H1 (cell line): ENCODE data around the gene CPM. TPM values are rescaled to one million over a fixed set of nuclear protein-coding genes. Genes with fewer than 3 reads are reported as not detected.

Experiments used
- CTCF ChIA-PET: fragments of 300-600 bp; sonication (Branson Sonifier 250); formaldehyde crosslinking; loops from one replicate; lab custom pipeline; 2021; ENCODE audit not compliant: partially characterized antibody; lab: Charles Lee
- POLR2A ChIA-PET: fragments of 300-600 bp; sonication (Branson Sonifier 250); formaldehyde crosslinking; loops from one replicate; lab custom pipeline; 2021; ENCODE audit warnings: inconsistent platforms; ENCODE audit not compliant: partially characterized antibody; lab: Charles Lee
- DNase-seq, 2 experiments: peaks; one replicate each; pipeline versions ENCODE4 v3.0.0 to v3.0.0-alpha.2; 2010 to 2022; ENCODE audit warnings: low spot score in 2 of 2, low read depth in 1 of 2, mixed read lengths in 1 of 2
- FAIRE-seq: peaks from 2 replicates; lab custom pipeline; 2011; peaks lifted over from hg19 to GRCh38; lab: Jason Lieb, UNC
- H2AFZ ChIP-seq: 2 replicates; pipeline ENCODE4 v1.8.1; 2012; ENCODE audit warnings: low read length, inconsistent platforms
- H2AK5ac ChIP-seq: 2 replicates; pipeline ENCODE4 v1.6.1; 2013; ENCODE audit warnings: low read depth, low read length
- H2BK120ac ChIP-seq: replicated peaks from 2 replicates; pipeline ENCODE3; 2013; ENCODE audit warnings: low read depth, low read length, inconsistent platforms
- H2BK12ac ChIP-seq: 2 replicates; pipeline ENCODE4 v1.6.1; 2013; ENCODE audit warnings: low read depth, low read length
- H2BK15ac ChIP-seq: 2 replicates; pipeline ENCODE4 v1.6.1; 2013; ENCODE audit warnings: low read length
- H2BK20ac ChIP-seq: 2 replicates; pipeline ENCODE4 v1.6.1; 2013; ENCODE audit warnings: low read length
- H2BK5ac ChIP-seq: 2 replicates; pipeline ENCODE4 v1.6.1; 2013; ENCODE audit warnings: low read depth, low read length
- H3K14ac ChIP-seq: 2 replicates; pipeline ENCODE4 v1.6.1; 2013; ENCODE audit warnings: inconsistent platforms; ENCODE audit not compliant: insufficient read length
- H3K18ac ChIP-seq: 2 replicates; pipeline ENCODE4 v1.6.1; 2013; ENCODE audit warnings: low read length; ENCODE audit errors: extremely low read depth
- H3K23ac ChIP-seq: 2 replicates; pipeline ENCODE4 v1.6.1; 2013; ENCODE audit warnings: inconsistent platforms; ENCODE audit not compliant: insufficient read length
- H3K23me2 ChIP-seq: 2 replicates; pipeline ENCODE4 v1.6.1; 2013; ENCODE audit warnings: low read depth, low read length
- H3K27ac ChIP-seq: 2 replicates; pipeline ENCODE4 v1.6.1; 2011; ENCODE audit warnings: low read depth, low read length, inconsistent platforms
- H3K27me3 ChIP-seq, 4 experiments: replicated peaks in 1 of 4; 1 replicate in 1 of 4; 2 replicates in 3 of 4; pipeline versions ENCODE4 v1.6.1 to v1.8.1; 2011 to 2013; ENCODE audit warnings: low read length in 3 of 4, mild to moderate bottlenecking in 3 of 4, inconsistent platforms in 2 of 4, mixed read lengths in 2 of 4, moderate library complexity in 1 of 4; ENCODE audit not compliant: control insufficient read depth in 3 of 4, insufficient read depth in 3 of 4; ENCODE audit errors: extremely low read depth in 1 of 4
- H3K36me3 ChIP-seq, 4 experiments: 2 replicates each; pipeline versions ENCODE4 v1.6.1 to v1.8.1; 2011 to 2013; ENCODE audit warnings: mild to moderate bottlenecking in 4 of 4, low read length in 3 of 4, moderate library complexity in 2 of 4, control low read depth in 1 of 4, inconsistent platforms in 1 of 4; ENCODE audit not compliant: insufficient read depth in 4 of 4, control insufficient read depth in 2 of 4
- H3K4ac ChIP-seq: replicated peaks from 2 replicates; pipeline ENCODE3; 2013; ENCODE audit warnings: low read length, low read depth, mixed read lengths, inconsistent platforms; ENCODE audit not compliant: insufficient read length
- H3K4me1 ChIP-seq, 4 experiments: replicated peaks in 1 of 4; 1 replicate in 1 of 4; 2 replicates in 3 of 4; pipeline versions ENCODE4 v1.6.1 to v1.8.1; 2011 to 2013; ENCODE audit warnings: low read length in 3 of 4, inconsistent platforms in 2 of 4, mixed read lengths in 1 of 4; ENCODE audit not compliant: insufficient read depth in 4 of 4, control insufficient read depth in 3 of 4
- H3K4me2 ChIP-seq, 2 experiments: 2 replicates each; pipeline versions ENCODE4 v1.6.1 to v1.8.1; 2011 to 2013; ENCODE audit warnings: low read depth in 2 of 2, low read length in 2 of 2, control low read depth in 1 of 2, inconsistent platforms in 1 of 2, mild to moderate bottlenecking in 1 of 2; ENCODE audit not compliant: insufficient read depth in 1 of 2
- H3K4me3 ChIP-seq, 4 experiments: fragments of 200-600, 300-600 bp in 1 of 4; sonication (generic), shearing (Covaris generic), sonication (Bioruptor Twin) in 1 of 4; 2 replicates each; pipeline versions ENCODE4 v1.5.1 to v1.8.1; 2011 to 2016; ENCODE audit warnings: low read length in 4 of 4, low read depth in 3 of 4, control low read depth in 2 of 4, inconsistent platforms in 2 of 4, mild to moderate bottlenecking in 2 of 4, mixed read lengths in 1 of 4, moderate library complexity in 1 of 4; ENCODE audit not compliant: insufficient read depth in 2 of 4; ENCODE audit errors: extremely low read depth in 1 of 4
- H3K56ac ChIP-seq: replicated peaks from 2 replicates; pipeline ENCODE3; 2013; ENCODE audit warnings: low read depth, mild to moderate bottlenecking, mixed read lengths, low read length, inconsistent platforms; ENCODE audit not compliant: insufficient read length
- H3K79me1 ChIP-seq: 2 replicates; pipeline ENCODE4 v1.6.1; 2013; ENCODE audit warnings: low read depth, low read length, control low read depth
- H3K79me2 ChIP-seq, 2 experiments: 2 replicates each; pipeline versions ENCODE4 v1.6.1 to v1.8.1; 2012 to 2013; ENCODE audit warnings: low read length in 2 of 2, mild to moderate bottlenecking in 2 of 2, inconsistent platforms in 1 of 2; ENCODE audit not compliant: insufficient read depth in 2 of 2, control insufficient read depth in 1 of 2
- H3K9ac ChIP-seq, 4 experiments: replicated peaks in 1 of 4; 1 replicate in 1 of 4; 2 replicates in 3 of 4; pipeline versions ENCODE4 v1.6.1 to v1.8.1; 2011 to 2013; ENCODE audit warnings: low read depth in 3 of 4, low read length in 3 of 4, control low read depth in 2 of 4, mild to moderate bottlenecking in 2 of 4, moderate library complexity in 2 of 4, inconsistent platforms in 1 of 4; ENCODE audit errors: extremely low read depth in 1 of 4
- H3K9me3 ChIP-seq, 2 experiments: 2 replicates each; pipeline versions ENCODE4 v1.6.1 to v1.8.1; 2012 to 2013; ENCODE audit warnings: mild to moderate bottlenecking in 2 of 2, moderate library complexity in 2 of 2, control low read depth in 1 of 2, inconsistent platforms in 1 of 2, low read depth in 1 of 2, low read length in 1 of 2, mixed read lengths in 1 of 2; ENCODE audit not compliant: insufficient read depth in 2 of 2
- H4K20me1 ChIP-seq, 2 experiments: replicated peaks in 1 of 2; 2 replicates each; pipeline versions ENCODE3 to v1.8.1; 2011 to 2013; ENCODE audit warnings: inconsistent platforms in 2 of 2, low read length in 2 of 2, mild to moderate bottlenecking in 1 of 2; ENCODE audit not compliant: insufficient read depth in 2 of 2, control insufficient read depth in 1 of 2
- H4K5ac ChIP-seq: 2 replicates; pipeline ENCODE4 v1.6.1; 2013; ENCODE audit warnings: low read length, low read depth, mixed read lengths, inconsistent platforms; ENCODE audit not compliant: insufficient read length
- H4K8ac ChIP-seq: 2 replicates; pipeline ENCODE4 v1.8.0; 2013; ENCODE audit warnings: mild to moderate bottlenecking, moderate library complexity, low read length, inconsistent platforms; ENCODE audit not compliant: insufficient read depth; ENCODE audit errors: extremely low read depth
- H4K91ac ChIP-seq: replicated peaks from 2 replicates; pipeline ENCODE3; 2013; ENCODE audit warnings: low read length, mixed read lengths, inconsistent platforms; ENCODE audit not compliant: insufficient read length
- BACH1 ChIP-seq: IDR thresholded peaks from 2 replicates; pipeline ENCODE4 v1.6.1; 2012; ENCODE audit warnings: low read length, improper control_type of control experiment
- CHD1 ChIP-seq: IDR thresholded peaks from 2 replicates; pipeline ENCODE4 v1.6.1; 2012; ENCODE audit warnings: low read depth, low read length, improper control_type of control experiment
- KDM4A ChIP-seq: IDR thresholded peaks from one replicate; pipeline ENCODE4 v1.7.1; 2012; ENCODE audit warnings: low read depth, mild to moderate bottlenecking, moderate library complexity, low read length, inconsistent platforms; ENCODE audit not compliant: severe bottlenecking
- NRF1 ChIP-seq: IDR thresholded peaks from 2 replicates; pipeline ENCODE4 v1.6.1; 2011; ENCODE audit warnings: mild to moderate bottlenecking, low read depth, low read length, improper control_type of control experiment
- PHF8 ChIP-seq: fragments of 200-600 bp; sonication (generic); conservative IDR thresholded peaks from 2 replicates; pipeline ENCODE4 v1.7.1; 2012; ENCODE audit warnings: low read depth, mild to moderate bottlenecking, inconsistent platforms, low read length, moderate library complexity
- RBBP5 ChIP-seq: IDR thresholded peaks from 2 replicates; pipeline ENCODE4 v1.7.1; 2012; ENCODE audit warnings: low read depth, mild to moderate bottlenecking, inconsistent platforms, low read length, moderate library complexity, borderline replicate concordance
- RXRA ChIP-seq: IDR thresholded peaks from 2 replicates; pipeline ENCODE4 v1.6.1; 2011; ENCODE audit warnings: low read depth, mild to moderate bottlenecking, low read length, moderate library complexity; ENCODE audit not compliant: insufficient read depth
- SIX5 ChIP-seq: IDR thresholded peaks from 2 replicates; pipeline ENCODE4 v1.6.1; 2011; ENCODE audit warnings: mild to moderate bottlenecking, low read depth, low read length
- SP2 ChIP-seq: IDR thresholded peaks from 2 replicates; pipeline ENCODE4 v1.6.1; 2012; ENCODE audit warnings: mild to moderate bottlenecking, low read length, inconsistent platforms
- TAF1 ChIP-seq: IDR thresholded peaks from 2 replicates; pipeline ENCODE4 v1.6.1; 2011; ENCODE audit warnings: mild to moderate bottlenecking, low read depth, low read length
- YY1 ChIP-seq: IDR thresholded peaks from 2 replicates; pipeline ENCODE4 v1.6.1; 2011; ENCODE audit warnings: low read depth, mild to moderate bottlenecking, low read length
- WGBS, 2 experiments: shearing (Covaris generic) in 1 of 2; methylation state at CpG; one replicate each; pipeline versions ENCODE4 v1.1.6 to v1.1.7; 2013 to 2015; ENCODE audit warnings: low lambda C conversion rate in 2 of 2, mixed read lengths in 2 of 2, inconsistent platforms in 1 of 2, low coverage in 1 of 2, missing lambda C conversion rate in 1 of 2; ENCODE audit not compliant: insufficient replicate concordance in 2 of 2, insufficient coverage in 1 of 2, insufficient read length in 1 of 2; ENCODE audit errors: extremely low coverage in 1 of 2, missing lambda C conversion rate in 1 of 2; 5-methylcytosine and 5-hydroxymethylcytosine counted together
- polyA plus RNA-seq, 7 experiments: library from polyadenylated mRNA; depleted of rRNA in 3 of 7; stranded (reverse) in 5 of 7; unstranded in 2 of 7; fragments of >200 nt in 5 of 7; fragments of 200-250 nt in 2 of 7; gene quantifications; 1 replicate in 5 of 7; 2 replicates in 1 of 7; 4 replicates in 1 of 7; pipeline versions ENCODE4 v1.2.1 to v1.2.3, GENCODE V29; 2011 to 2013; ENCODE audit warnings: missing spikeins in 2 of 7, mixed read lengths in 2 of 7
- total RNA-seq: library from RNA; stranded (reverse); fragmentation: NEBNext Ultra II Directional; extraction: Animal tissue kit (Norgen Biotek cat#: 25700); gene quantifications from 2 replicates; pipeline ENCODE4 v1.2.1, GENCODE V29; 2021
- TF ChIP-seq, protein P1 (sequence below), 3 experiments: IDR thresholded peaks; 1 replicate in 2 of 3; 2 replicates in 1 of 3; pipeline versions ENCODE4 v1.5.1 to v1.6.1; 2011; ENCODE audit warnings: low read length in 3 of 3, mild to moderate bottlenecking in 3 of 3, inconsistent platforms in 2 of 3, low read depth in 1 of 3, moderate library complexity in 1 of 3; ENCODE audit not compliant: insufficient read depth in 1 of 3; ENCODE audit errors: control extremely low read depth in 1 of 3

Gene CPM
- total and polyA plus RNA-seq, 2 of the 8 experiments (the other 6 are each of a cell fraction or from before 2014, with no cell fraction given): 0.33 to 3.1 TPM

DNA sequence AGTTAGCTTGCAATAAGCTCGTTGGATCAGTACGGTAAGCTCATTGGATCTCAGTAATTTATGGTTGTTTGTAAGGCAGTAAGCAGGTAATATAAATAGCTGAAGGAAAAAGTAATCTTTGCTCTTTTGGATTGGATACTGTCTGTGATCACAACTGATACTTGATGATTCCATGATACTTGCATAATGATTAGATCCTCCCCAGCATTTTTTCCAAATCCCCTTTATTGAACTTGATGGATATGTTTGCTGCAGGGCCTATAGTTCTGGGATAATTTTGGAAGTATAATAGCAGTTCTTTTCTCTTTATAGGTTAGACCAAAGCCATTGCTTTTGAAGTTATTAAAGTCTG, 119.8 kb downstream of the CPM start:
- Histone ChIP-seq H2BK20ac (no peak overlapping the region), H3K9me3 (no peaks in the 10 kb centered on the region), H3K4me3 (no peak overlapping the region), H3K4ac (no peak overlapping the region), H2BK15ac (no peak overlapping the region), H2BK120ac (no peak overlapping the region), H3K27me3 (no peaks in the 10 kb centered on the region), H3K79me2 (peaks cover 4 to 84% of the 10 kb centered on the region in 2 experiments), H3K18ac (no peak overlapping the region), H3K23ac (no peak overlapping the region), H2BK12ac (no peak overlapping the region), H3K4me2 (no peak overlapping the region), H2AFZ (no peak overlapping the region), H3K23me2 (peaks cover 2% of the 10 kb centered on the region), H3K4me1 (no peaks in the 10 kb centered on the region), H3K56ac (no peak overlapping the region), H3K14ac (no peak overlapping the region), H4K91ac (no peak overlapping the region), H3K9ac (no peak overlapping the region), H3K79me1 (no peaks in the 10 kb centered on the region; the same call in 1 of the 2 replicates), H3K27ac (no peak overlapping the region), H4K8ac (no peak overlapping the region), H4K5ac (no peak overlapping the region), H2BK5ac (no peak overlapping the region), H2AK5ac (no peak overlapping the region), H3K36me3 (peaks cover 12 to 79% (median 44%) of the 10 kb centered on the region in 4 experiments), H4K20me1 (peaks cover 1 to 7% of the 10 kb centered on the region in 2 experiments)
- DNase-seq (no peak), FAIRE-seq (no peak)
- CTCF ChIA-PET: interaction anchor here (1.2 to 3.7 kb wide), 3 partner anchors 18 to 32 kb away, joined by 3 to 29 read pairs (median 5); no protein-coding TSS in a partner anchor
- POLR2A ChIA-PET: interaction anchor here (0.5 to 3.1 kb wide), 15 partner anchors 9 to 718 kb away, joined by 3 to 23 read pairs (median 4); partner anchors contain the start of gene SLC35E3
- WGBS, 2 experiments: 84% methylated on average over 2 of the region's 2 CpGs; no CpG with 5 or more reads in 1 of the 2 experiments
- TF ChIP-seq RXRA (no peak), PHF8 (no peak), KDM4A (no peak), BACH1 (no peak), RBBP5 (no peak), YY1 (no peak), CHD1 (no peak), SIX5 (no peak), TAF1 (no peak), NRF1 (no peak), SP2 (no peak)
- TF ChIP-seq, protein P1, sequence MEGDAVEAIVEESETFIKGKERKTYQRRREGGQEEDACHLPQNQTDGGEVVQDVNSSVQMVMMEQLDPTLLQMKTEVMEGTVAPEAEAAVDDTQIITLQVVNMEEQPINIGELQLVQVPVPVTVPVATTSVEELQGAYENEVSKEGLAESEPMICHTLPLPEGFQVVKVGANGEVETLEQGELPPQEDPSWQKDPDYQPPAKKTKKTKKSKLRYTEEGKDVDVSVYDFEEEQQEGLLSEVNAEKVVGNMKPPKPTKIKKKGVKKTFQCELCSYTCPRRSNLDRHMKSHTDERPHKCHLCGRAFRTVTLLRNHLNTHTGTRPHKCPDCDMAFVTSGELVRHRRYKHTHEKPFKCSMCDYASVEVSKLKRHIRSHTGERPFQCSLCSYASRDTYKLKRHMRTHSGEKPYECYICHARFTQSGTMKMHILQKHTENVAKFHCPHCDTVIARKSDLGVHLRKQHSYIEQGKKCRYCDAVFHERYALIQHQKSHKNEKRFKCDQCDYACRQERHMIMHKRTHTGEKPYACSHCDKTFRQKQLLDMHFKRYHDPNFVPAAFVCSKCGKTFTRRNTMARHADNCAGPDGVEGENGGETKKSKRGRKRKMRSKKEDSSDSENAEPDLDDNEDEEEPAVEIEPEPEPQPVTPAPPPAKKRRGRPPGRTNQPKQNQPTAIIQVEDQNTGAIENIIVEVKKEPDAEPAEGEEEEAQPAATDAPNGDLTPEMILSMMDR (IDR thresholded peaks at IDR 0.05; ENCODE audit: control extremely low read depth in 1 of 3, insufficient read depth in 1 of 3, low read depth in 1 of 3, low read length in 3 of 3): no peak
